ENCODE results near the gene TAC4.

Gene TAC4

DNA sequence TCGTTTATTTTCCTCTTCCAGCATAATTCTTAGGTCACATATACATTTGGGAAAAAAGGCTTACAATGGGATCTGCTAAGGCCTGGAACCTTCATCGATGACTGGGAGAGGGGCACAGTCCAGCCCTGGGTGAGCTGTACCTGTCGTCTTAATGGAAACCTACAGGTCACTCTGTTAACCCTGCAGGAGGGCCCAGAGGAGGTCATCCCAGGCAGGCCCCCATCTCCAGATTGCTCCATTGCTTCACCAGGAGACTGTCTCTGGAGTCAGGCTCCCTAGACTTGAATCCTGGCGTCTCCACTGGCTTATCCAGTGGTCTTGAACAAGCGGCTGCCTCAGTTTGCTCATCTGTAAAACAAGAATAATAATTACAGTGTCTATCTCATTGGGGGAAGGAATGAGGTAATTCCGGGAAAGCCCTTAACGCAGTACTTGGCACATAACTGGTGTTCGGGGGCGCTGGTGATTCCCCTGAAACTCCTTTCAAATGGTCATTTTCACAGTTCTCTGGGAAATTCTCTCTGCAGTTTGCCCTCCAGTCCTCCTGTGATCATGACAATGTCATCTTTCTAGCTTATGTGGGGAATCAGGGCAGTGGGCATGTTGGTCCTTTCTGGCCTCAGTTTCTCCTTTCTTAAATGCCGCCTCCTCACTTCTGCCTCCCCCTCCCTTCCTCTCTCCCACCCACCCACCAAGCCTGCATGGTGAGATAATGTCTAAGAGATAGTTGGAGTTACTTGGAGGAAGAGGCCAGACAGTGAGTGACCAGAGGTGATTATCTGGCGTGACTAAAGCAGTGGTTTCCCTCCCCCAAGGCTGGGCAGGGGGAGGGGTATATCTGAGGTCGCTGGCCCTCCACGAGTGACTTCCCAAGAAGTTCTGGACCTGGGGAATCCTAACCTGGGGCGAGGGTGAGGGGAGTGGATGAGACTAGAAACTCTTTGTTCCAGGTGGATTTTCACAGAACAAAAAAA is 31.3 kb upstream of the TAC4 start:
- Mint-ChIP-seq H3K36me3 (ENCODE audit: low read depth) (no peaks in the 10 kb centered on the region), H3K27ac (no peak overlapping the region), H3K4me3 (no peak overlapping the region), H3K4me1 (no peaks in the 10 kb centered on the region), H3K9me3 (no peaks in the 10 kb centered on the region), H3K27me3 (ENCODE audit: low read depth) (peaks cover 69% of the 10 kb centered on the region)
- TF ChIP-seq, protein P1, sequence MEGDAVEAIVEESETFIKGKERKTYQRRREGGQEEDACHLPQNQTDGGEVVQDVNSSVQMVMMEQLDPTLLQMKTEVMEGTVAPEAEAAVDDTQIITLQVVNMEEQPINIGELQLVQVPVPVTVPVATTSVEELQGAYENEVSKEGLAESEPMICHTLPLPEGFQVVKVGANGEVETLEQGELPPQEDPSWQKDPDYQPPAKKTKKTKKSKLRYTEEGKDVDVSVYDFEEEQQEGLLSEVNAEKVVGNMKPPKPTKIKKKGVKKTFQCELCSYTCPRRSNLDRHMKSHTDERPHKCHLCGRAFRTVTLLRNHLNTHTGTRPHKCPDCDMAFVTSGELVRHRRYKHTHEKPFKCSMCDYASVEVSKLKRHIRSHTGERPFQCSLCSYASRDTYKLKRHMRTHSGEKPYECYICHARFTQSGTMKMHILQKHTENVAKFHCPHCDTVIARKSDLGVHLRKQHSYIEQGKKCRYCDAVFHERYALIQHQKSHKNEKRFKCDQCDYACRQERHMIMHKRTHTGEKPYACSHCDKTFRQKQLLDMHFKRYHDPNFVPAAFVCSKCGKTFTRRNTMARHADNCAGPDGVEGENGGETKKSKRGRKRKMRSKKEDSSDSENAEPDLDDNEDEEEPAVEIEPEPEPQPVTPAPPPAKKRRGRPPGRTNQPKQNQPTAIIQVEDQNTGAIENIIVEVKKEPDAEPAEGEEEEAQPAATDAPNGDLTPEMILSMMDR (IDR thresholded peaks at IDR 0.05; ENCODE audit: unreplicated experiment in 3 of 3) = no peak

DNA sequence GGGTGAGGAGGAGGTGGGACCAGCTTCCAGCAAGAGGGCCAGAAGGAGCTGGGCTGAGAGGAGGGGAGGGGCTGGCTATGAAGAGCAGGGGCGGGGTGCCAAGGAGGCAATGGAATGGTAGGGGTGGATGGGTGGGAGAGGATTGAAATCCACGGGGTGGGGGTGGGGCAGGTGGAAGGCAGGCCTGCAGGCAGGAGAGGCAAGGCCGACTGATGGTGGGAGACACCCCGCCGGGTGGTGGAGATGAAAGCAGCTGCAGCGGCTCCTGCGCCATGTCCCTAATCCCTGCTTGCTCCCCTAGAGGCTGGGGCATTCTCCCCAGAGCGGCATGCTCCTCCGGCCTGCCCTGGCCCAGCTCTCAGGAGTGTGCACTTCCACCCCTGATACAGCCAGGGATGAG is 27.8 kb upstream of the TAC4 start:
- Mint-ChIP-seq H3K36me3 (ENCODE audit: low read depth) (no peaks in the 10 kb centered on the region), H3K4me3 (no peak overlapping the region), H3K27me3 (ENCODE audit: low read depth) (peaks cover 39% of the 10 kb centered on the region)

GRCh38 chr17:49874911-49875310 is 27.0 kb upstream of the TAC4 start:
- H3K4me3 Mint-ChIP-seq = no peak overlapping the region
- peaks cover 4% of the 10 kb centered on the region for H3K4me1 Mint-ChIP-seq
- peaks cover 31% of the 10 kb centered on the region for H3K27me3 Mint-ChIP-seq (ENCODE audit: low read depth)
- no peaks in the 10 kb centered on the region for H3K9me3 Mint-ChIP-seq
- H3K36me3 Mint-ChIP-seq (ENCODE audit: low read depth) = no peaks in the 10 kb centered on the region
- TF ChIP-seq, protein P1 (IDR thresholded peaks at IDR 0.05; ENCODE audit: unreplicated experiment in 3 of 3) = no peak
- H3K27ac Mint-ChIP-seq = no peak overlapping the region

More for the DNA sequence above, 27.8 kb upstream of the TAC4 start:
- TF ChIP-seq, protein P1 (IDR thresholded peaks at IDR 0.05; ENCODE audit: unreplicated experiment in 3 of 3) = no peak
- Mint-ChIP-seq H3K4me1 (peaks cover 4% of the 10 kb centered on the region), H3K9me3 (no peaks in the 10 kb centered on the region), H3K27ac (no peak overlapping the region)

DNA sequence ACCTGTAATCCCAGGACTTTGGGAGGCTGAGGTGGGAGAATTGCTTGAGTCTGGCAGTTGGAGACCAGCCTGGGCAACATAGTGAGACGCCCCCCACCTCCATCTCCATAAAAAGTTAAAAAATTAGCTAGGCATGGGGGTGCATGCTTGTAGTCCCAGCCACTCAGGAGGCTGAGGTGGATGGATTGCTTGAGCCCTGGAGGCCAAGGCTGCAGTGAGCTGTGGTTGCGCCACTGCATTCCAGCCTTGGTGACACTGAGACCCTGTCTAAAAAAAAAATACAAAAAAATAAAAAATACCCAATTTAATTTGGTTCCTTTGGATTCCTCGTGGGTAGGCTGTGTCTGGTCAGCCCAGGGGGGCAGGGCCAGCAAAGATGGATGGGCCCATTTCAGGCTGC is 26.1 kb upstream of the TAC4 start:
- Mint-ChIP-seq H3K9me3 (no peaks in the 10 kb centered on the region), H3K27me3 (ENCODE audit: low read depth) (peaks cover 21% of the 10 kb centered on the region), H3K36me3 (ENCODE audit: low read depth) (no peaks in the 10 kb centered on the region), H3K4me3 (no peak overlapping the region), H3K27ac (no peak overlapping the region), H3K4me1 (peaks cover 5% of the 10 kb centered on the region)
- TF ChIP-seq, protein P1 (IDR thresholded peaks at IDR 0.05; ENCODE audit: unreplicated experiment in 3 of 3) = no peak

DNA sequence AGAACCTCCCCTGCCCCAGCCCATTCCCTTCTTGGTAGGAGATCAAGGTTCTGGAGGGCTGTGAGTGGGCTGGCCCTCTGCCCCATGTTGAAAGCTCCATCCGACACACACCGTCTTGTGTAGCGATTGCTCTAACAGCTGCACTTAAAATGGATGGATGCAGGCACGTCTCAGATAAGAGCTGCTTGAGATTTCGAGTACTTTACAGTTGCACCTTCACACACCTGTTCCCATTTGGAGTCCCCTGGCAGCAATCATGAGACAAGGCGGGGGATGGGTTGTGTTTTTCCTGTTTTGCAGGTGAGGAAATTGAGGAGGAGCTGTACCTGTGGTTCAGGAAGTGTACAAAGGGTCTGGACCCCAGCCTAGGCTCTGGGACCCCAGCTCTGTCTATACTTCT is 25.6 kb upstream of the TAC4 start:
- Mint-ChIP-seq H3K4me1 (peaks cover 10% of the 10 kb centered on the region), H3K9me3 (no peaks in the 10 kb centered on the region), H3K27me3 (ENCODE audit: low read depth) (peaks cover 23% of the 10 kb centered on the region), H3K4me3 (no peak overlapping the region), H3K27ac (no peak overlapping the region), H3K36me3 (ENCODE audit: low read depth) (no peaks in the 10 kb centered on the region)
- TF ChIP-seq, protein P1 (IDR thresholded peaks at IDR 0.05; ENCODE audit: unreplicated experiment in 3 of 3) = no peak
